Sigmoid colon (tissue), 7 donors: ENCODE results near the gene NLRP3. TPM values are rescaled to one million over a fixed set of nuclear protein-coding genes. Genes with fewer than 3 reads are reported as not detected.

Experiments
- DNase-seq: peaks from one replicate; pipeline ENCODE4 v3.0.0-alpha.2; 2019
- H3K27ac ChIP-seq, 4 donors: fragments of 200-600 bp; sonication (generic); one replicate each; pipeline ENCODE4 v1.5.1; 2016 to 2019; ENCODE audit warnings: mild to moderate bottlenecking in 1 of 4
- H3K27me3 ChIP-seq, 3 donors: fragments of 200-600 bp; sonication (generic); one replicate each; pipeline ENCODE4 v1.5.1; 2019; ENCODE audit warnings: mild to moderate bottlenecking in 1 of 3
- H3K36me3 ChIP-seq, 4 donors: fragments of 200-600 bp; sonication (generic); one replicate each; pipeline ENCODE4 v1.5.1; 2016 to 2019
- H3K4me1 ChIP-seq, 4 donors: fragments of 200-600 bp; sonication (generic); one replicate each; pipeline ENCODE4 v1.5.1; 2017 to 2019
- H3K4me3 ChIP-seq, 4 donors: fragments of 200-600 bp; sonication (generic); one replicate each; pipeline ENCODE4 v1.5.1; 2017 to 2019; ENCODE audit warnings: mild to moderate bottlenecking in 2 of 4, moderate library complexity in 1 of 4
- H3K9me3 ChIP-seq, 4 donors: fragments of 200-600 bp in 3 of 4; sonication (generic) in 3 of 4; one replicate each; pipeline versions ENCODE4 v1.5.1 to v1.6.1; 2013 to 2019
- EP300 ChIP-seq, 4 donors: sonication (generic); formaldehyde crosslinking; IDR thresholded peaks; one replicate each; pipeline ENCODE4 v1.6.1; 2017; ENCODE audit warnings: antibody characterized with exemption in 4 of 4
- POLR2A ChIP-seq, 2 donors: fragments of 450-650 bp; IDR thresholded peaks; one replicate each; pipeline ENCODE4 v1.6.1; 2016; ENCODE audit warnings: antibody characterized with exemption in 2 of 2, mild to moderate bottlenecking in 2 of 2, moderate library complexity in 2 of 2
- POLR2AphosphoS5 ChIP-seq, 4 donors: sonication (generic); formaldehyde crosslinking; IDR thresholded peaks; one replicate each; pipeline ENCODE4 v1.6.1; 2017; ENCODE audit warnings: antibody characterized with exemption in 4 of 4
- WGBS, 2 donors: extraction: QIAGEN DNeasy Blood & Tissue Kit; methylation state at CpG; one replicate each; pipeline ENCODE4 v1.1.7; 2013; 5-methylcytosine and 5-hydroxymethylcytosine counted together
- intact Hi-C: fragments of 100-400 bp; cut with DNase I; formaldehyde crosslinking; loops from one replicate; pipeline ENCODE4 v1.15.1; 2023
- polyA plus RNA-seq, 3 donors: library from polyadenylated mRNA; stranded (reverse); fragments of 200-250 nt; gene quantifications; one replicate each; pipeline ENCODE4 v1.2.3, GENCODE V29; 2013
- total RNA-seq, 4 donors: library from RNA; depleted of rRNA; stranded (reverse); fragments of >200 nt; gene quantifications; one replicate each; pipeline ENCODE4 v1.1.0, GENCODE V29; 2016
- TF ChIP-seq, protein P1 (sequence below), 4 experiments: fragments of 450-650 bp in 3 of 4; fragments of 200-600 bp in 1 of 4; IDR thresholded peaks; one replicate each; pipeline ENCODE4 v1.5.1; 2016 to 2019; ENCODE audit warnings: antibody characterized with exemption in 4 of 4, mild to moderate bottlenecking in 3 of 4, moderate library complexity in 2 of 4
- donor health status: healthy with polysubstance abuse.
- donor health status: Bipolar disorder and iron deficiency.
- donor health status: healthy.

The NLRP3 gene
- total and polyA plus RNA-seq, 7 donors = 1.1 to 3.3 (median 2.8) TPM

DNA sequence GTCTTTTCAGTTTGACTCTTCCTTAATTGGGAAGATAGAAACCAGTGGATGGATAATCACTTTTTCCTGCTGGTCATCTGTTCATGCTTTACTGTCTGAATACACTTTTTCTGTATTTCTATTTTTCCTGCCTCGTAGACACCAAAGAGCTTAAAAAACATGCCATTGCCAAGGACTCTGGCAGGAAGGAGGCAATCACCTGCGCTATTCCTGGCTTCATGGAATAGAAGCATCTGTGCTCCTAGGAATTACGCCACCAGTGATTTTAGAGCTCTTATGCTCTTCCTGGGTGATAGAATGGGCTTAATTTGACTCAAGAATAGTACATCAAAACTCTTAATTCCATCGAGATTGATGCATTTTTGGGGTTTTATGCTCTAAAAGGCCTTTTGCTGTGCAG lies 26.2 kb downstream of the NLRP3 start:
- TF ChIP-seq, protein P1, sequence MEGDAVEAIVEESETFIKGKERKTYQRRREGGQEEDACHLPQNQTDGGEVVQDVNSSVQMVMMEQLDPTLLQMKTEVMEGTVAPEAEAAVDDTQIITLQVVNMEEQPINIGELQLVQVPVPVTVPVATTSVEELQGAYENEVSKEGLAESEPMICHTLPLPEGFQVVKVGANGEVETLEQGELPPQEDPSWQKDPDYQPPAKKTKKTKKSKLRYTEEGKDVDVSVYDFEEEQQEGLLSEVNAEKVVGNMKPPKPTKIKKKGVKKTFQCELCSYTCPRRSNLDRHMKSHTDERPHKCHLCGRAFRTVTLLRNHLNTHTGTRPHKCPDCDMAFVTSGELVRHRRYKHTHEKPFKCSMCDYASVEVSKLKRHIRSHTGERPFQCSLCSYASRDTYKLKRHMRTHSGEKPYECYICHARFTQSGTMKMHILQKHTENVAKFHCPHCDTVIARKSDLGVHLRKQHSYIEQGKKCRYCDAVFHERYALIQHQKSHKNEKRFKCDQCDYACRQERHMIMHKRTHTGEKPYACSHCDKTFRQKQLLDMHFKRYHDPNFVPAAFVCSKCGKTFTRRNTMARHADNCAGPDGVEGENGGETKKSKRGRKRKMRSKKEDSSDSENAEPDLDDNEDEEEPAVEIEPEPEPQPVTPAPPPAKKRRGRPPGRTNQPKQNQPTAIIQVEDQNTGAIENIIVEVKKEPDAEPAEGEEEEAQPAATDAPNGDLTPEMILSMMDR (IDR thresholded peaks at IDR 0.05) = no peak
- TF ChIP-seq EP300 (IDR thresholded peaks at IDR 0.05) (no peak), POLR2A (IDR thresholded peaks at IDR 0.05) (no peak), POLR2AphosphoS5 (IDR thresholded peaks at IDR 0.05) (no peak)
- Histone ChIP-seq H3K9me3 (no peaks in the 10 kb centered on the region), H3K4me3 (no peak overlapping the region), H3K4me1 (no peaks in the 10 kb centered on the region), H3K27ac (no peak overlapping the region), H3K27me3 (peaks cover 0 to 3% (median 0%) of the 10 kb centered on the region in 3 donors), H3K36me3 (no peaks in the 10 kb centered on the region)
- DNase-seq = no peak
- intact Hi-C loops = no loop called here
- WGBS, 2 donors = 69 to 81% methylated on average over 4 of the region's 4 CpGs

DNA sequence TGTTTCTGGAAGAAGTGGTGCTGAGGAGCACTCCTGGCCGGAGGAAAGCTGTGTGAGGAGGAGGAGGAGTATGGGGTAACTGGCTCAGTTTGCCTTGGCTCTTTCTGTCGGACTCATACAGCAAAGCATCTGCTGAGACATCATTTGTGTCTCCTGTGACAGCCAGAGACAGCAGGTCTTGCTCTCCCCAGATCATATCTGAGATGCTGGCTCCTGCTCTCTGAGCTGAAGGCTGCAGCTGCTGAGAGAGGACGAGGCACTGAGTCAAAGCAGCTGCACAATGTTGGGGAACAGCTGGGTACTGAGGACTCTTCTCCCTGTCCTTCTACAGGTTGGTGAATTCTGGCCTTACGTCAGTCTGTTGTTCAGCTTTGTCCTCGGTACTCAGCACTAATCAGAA lies 27.7 kb downstream of the NLRP3 start:
- H3K27me3 ChIP-seq = peaks cover 0 to 3% (median 0%) of the 10 kb centered on the region in 3 donors
- H3K27ac ChIP-seq = no peak overlapping the region
- no peaks in the 10 kb centered on the region for H3K9me3 ChIP-seq
- TF ChIP-seq EP300 (IDR thresholded peaks at IDR 0.05) = no peak
- no peak for TF ChIP-seq POLR2AphosphoS5 (IDR thresholded peaks at IDR 0.05)
- no peak for TF ChIP-seq POLR2A (IDR thresholded peaks at IDR 0.05)
- TF ChIP-seq, protein P1 (IDR thresholded peaks at IDR 0.05) = no peak
- WGBS, 2 donors = 74 to 80% methylated on average over 5 of the region's 5 CpGs
- H3K36me3 ChIP-seq = no peaks in the 10 kb centered on the region
- no peak for DNase-seq
- no peak overlapping the region for H3K4me3 ChIP-seq
- intact Hi-C loops = no loop called here
- H3K4me1 ChIP-seq = peaks cover 0 to 4% (median 2%) of the 10 kb centered on the region in 4 donors

DNA sequence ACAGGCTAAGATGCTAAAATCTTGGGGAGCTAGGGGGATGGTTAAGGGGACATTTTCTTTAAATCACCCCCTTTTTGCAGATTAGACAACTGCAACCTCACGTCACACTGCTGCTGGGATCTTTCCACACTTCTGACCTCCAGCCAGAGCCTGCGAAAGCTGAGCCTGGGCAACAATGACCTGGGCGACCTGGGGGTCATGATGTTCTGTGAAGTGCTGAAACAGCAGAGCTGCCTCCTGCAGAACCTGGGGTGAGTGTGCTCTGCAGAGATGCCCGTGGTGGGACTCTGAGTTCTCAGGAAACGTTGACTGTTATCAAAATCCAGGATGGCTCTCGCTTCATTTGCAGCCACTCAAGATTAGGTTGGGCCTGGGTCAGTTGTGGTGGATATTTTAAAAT lies 28.6 kb downstream of the NLRP3 start:
- DNase-seq = no peak
- WGBS, 2 donors = 82 to 83% methylated on average over 6 of the region's 6 CpGs
- no peak for TF ChIP-seq EP300 (IDR thresholded peaks at IDR 0.05)
- TF ChIP-seq POLR2A (IDR thresholded peaks at IDR 0.05) = no peak
- peaks cover 0 to 3% (median 0%) of the 10 kb centered on the region in 3 donors for H3K27me3 ChIP-seq
- no peak overlapping the region for H3K27ac ChIP-seq
- no peaks in the 10 kb centered on the region for H3K36me3 ChIP-seq
- no peak overlapping the region for H3K4me3 ChIP-seq
- peaks cover 0 to 7% (median 2%) of the 10 kb centered on the region in 4 donors for H3K4me1 ChIP-seq
- intact Hi-C loops = no loop called here
- H3K9me3 ChIP-seq = no peaks in the 10 kb centered on the region

GRCh38 chr1:247445526-247446356 lies 29.8 kb downstream of the NLRP3 start:
- Histone ChIP-seq H3K9me3 (no peaks in the 10 kb centered on the region), H3K27me3 (peaks cover 0 to 3% (median 0%) of the 10 kb centered on the region in 3 donors), H3K36me3 (no peaks in the 10 kb centered on the region), H3K27ac (no peak overlapping the region), H3K4me1 (peaks cover 0 to 7% (median 2%) of the 10 kb centered on the region in 4 donors), H3K4me3 (no peak overlapping the region)
- DNase-seq = no peak
- TF ChIP-seq POLR2AphosphoS5 (IDR thresholded peaks at IDR 0.05) = no peak
- TF ChIP-seq EP300 (IDR thresholded peaks at IDR 0.05) = no peak
- TF ChIP-seq POLR2A (IDR thresholded peaks at IDR 0.05) = no peak
- TF ChIP-seq, protein P1 (IDR thresholded peaks at IDR 0.05) = no peak
- intact Hi-C loops = no loop called here
- WGBS, 2 donors = 83 to 85% methylated on average over 17 of the region's 17 CpGs

DNA sequence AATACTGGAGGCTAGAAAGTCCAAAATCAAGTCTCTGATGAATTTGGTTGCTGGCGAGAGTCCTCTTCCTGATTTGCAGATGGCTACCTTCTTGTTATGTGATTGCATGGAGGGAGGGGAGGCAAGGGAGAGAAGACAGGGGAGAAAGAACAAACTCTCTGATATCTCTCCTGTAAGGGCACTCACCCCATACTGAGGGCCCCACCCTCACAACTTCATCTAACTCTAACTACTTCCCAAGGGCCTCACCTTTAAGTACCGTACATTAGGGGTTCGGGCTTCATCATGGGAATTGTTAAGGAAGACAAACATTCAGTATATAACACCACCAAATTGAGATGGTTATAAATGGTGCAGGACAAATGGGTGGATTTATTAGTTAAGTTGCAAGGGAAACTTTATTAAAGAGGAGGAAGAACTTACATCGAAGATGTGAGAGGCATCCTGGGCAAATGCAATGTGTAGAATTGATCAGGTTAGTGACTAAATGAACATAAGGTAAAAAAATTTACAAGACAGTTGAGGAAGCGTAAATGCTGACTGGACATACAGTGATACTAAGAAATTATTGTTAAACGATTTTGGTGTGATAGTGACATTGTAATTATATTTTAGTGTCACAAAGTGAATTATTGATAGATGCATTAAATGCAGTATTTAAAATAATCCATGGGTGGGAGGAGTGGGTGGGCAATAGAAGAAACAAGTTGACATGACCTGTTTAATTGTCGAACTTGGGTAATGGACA lies 31.4 kb downstream of the NLRP3 start:
- TF ChIP-seq, protein P1 (IDR thresholded peaks at IDR 0.05) = no peak
- Histone ChIP-seq H3K9me3 (no peaks in the 10 kb centered on the region), H3K27me3 (peaks cover 0 to 3% (median 0%) of the 10 kb centered on the region in 3 donors), H3K4me3 (peak overlapping the region in 3 of 4 donors; percentile 40 to 49 (median 48)), H3K36me3 (no peaks in the 10 kb centered on the region), H3K4me1 (peaks cover 0 to 7% (median 2%) of the 10 kb centered on the region in 4 donors), H3K27ac (peak overlapping the region in 1 of 4 donors; percentile 78)
- WGBS, 2 donors = 82 to 89% methylated on average over 7 of the region's 7 CpGs
- DNase-seq = no peak
- intact Hi-C loops = no loop called here
